ENCODE results near the gene GLP2R. TPM values are rescaled to one million over a fixed set of nuclear protein-coding genes. Genes with fewer than 3 reads are reported as not detected.

Gene GLP2R
- total RNA-seq, 1 donor from 2014 or later: 3.4 TPM

DNA sequence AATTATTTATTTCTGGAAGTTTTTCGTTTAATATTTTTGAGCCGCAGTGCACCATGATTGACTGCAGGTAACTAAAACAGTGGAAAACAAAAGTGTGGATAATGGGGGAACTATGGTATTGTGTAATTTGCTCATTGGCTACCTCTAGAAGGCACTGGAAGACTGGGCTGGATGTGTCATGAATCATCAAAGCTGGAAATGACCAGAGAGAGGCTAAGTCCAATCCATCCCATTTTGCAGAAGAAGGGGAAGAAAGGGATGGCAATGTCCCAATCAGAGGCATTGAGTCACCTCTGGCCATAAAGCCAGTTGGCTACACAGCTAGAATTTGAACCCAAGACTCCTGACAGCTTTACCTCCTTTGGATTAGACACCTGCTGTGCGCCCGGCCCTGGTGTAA is 29.3 kb downstream of the GLP2R start:
- Histone ChIP-seq H3K9me3 (no peaks in the 10 kb centered on the region), H3K36me3 (no peaks in the 10 kb centered on the region), H3K27me3 (ENCODE audit: low read depth) (no peaks in the 10 kb centered on the region), H3K4me3 (no peak overlapping the region), H3K27ac (no peak overlapping the region), H3K4me1 (no peaks in the 10 kb centered on the region)
- DNase-seq (no peak), ATAC-seq (no peak)
- intact Hi-C loops (cut with DNase I): no loop called here
- TF ChIP-seq, protein P1, sequence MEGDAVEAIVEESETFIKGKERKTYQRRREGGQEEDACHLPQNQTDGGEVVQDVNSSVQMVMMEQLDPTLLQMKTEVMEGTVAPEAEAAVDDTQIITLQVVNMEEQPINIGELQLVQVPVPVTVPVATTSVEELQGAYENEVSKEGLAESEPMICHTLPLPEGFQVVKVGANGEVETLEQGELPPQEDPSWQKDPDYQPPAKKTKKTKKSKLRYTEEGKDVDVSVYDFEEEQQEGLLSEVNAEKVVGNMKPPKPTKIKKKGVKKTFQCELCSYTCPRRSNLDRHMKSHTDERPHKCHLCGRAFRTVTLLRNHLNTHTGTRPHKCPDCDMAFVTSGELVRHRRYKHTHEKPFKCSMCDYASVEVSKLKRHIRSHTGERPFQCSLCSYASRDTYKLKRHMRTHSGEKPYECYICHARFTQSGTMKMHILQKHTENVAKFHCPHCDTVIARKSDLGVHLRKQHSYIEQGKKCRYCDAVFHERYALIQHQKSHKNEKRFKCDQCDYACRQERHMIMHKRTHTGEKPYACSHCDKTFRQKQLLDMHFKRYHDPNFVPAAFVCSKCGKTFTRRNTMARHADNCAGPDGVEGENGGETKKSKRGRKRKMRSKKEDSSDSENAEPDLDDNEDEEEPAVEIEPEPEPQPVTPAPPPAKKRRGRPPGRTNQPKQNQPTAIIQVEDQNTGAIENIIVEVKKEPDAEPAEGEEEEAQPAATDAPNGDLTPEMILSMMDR (IDR thresholded peaks at IDR 0.05): no peak

GRCh38 chr17:9859781-9860180 is 34.1 kb downstream of the GLP2R start:
- no peak for DNase-seq

DNA sequence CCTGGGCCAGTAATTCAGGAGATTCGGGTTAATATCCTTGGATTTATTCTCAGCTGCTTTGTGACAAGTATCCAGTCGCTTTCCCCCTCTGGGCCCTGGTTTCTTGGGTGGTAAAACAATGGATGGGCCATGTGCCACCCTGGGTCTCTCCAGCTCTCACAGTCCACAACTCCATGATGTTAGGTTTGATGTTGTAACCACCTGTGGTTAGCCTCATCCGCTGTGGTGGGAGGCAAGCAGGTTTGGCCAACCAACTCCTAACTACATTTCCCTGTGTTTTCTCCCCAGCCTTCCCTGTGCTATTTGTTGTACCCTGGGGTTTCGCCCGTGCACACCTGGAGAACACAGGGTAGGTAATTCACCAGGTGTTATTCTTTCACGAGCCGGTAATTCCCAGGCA is 35.1 kb downstream of the GLP2R start:
- DNase-seq (no peak), ATAC-seq (no peak)
- H3K9me3 ChIP-seq: no peaks in the 10 kb centered on the region
- intact Hi-C loops (cut with DNase I): no loop called here
- H3K4me1 ChIP-seq: no peaks in the 10 kb centered on the region
- TF ChIP-seq, protein P1 (IDR thresholded peaks at IDR 0.05): no peak
- H3K4me3 ChIP-seq: no peak overlapping the region
- no peaks in the 10 kb centered on the region for H3K27me3 ChIP-seq (ENCODE audit: low read depth)
- no peak overlapping the region for H3K27ac ChIP-seq
- no peaks in the 10 kb centered on the region for H3K36me3 ChIP-seq

More at GRCh38 chr17:9859781-9860180, 34.1 kb downstream of the GLP2R start:
- Histone ChIP-seq H3K27ac (no peak overlapping the region), H3K27me3 (ENCODE audit: low read depth) (no peaks in the 10 kb centered on the region), H3K4me3 (no peak overlapping the region), H3K36me3 (no peaks in the 10 kb centered on the region), H3K4me1 (no peaks in the 10 kb centered on the region), H3K9me3 (no peaks in the 10 kb centered on the region)
- ATAC-seq: no peak
- TF ChIP-seq, protein P1 (IDR thresholded peaks at IDR 0.05): no peak
- intact Hi-C loops (cut with DNase I): no loop called here

- TF ChIP-seq, protein P1 (IDR thresholded peaks at IDR 0.05): no peak
- no peak for DNase-seq
- Histone ChIP-seq H3K27ac (no peak overlapping the region), H3K27me3 (ENCODE audit: low read depth) (no peaks in the 10 kb centered on the region), H3K4me3 (no peak overlapping the region), H3K9me3 (no peaks in the 10 kb centered on the region), H3K36me3 (no peaks in the 10 kb centered on the region), H3K4me1 (no peaks in the 10 kb centered on the region)
- intact Hi-C loops (cut with DNase I): no loop called here
- ATAC-seq: no peak
Measured at GRCh38 chr17:9862220-9862619, 36.5 kb downstream of the GLP2R start.

DNA sequence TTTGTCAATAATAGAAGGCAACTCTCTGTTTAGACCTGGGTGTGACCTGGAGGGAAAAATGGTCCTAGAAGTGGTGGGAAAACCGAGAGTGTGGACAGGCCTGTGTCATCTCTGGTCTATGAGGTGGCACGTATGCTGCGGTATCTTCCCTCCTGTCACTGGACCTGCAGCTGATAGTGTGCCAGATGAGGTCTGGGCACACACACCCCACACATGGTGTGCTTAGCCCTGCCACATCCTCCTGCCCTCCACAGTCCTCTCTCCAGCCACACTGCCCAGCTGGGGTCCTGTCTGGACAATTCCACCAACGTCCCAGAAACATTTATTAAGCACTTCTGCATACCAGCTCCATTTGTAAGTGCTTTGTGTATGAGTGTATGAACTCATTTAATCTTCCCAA is 37.2 kb downstream of the GLP2R start:
- Histone ChIP-seq H3K4me3 (no peak overlapping the region), H3K9me3 (no peaks in the 10 kb centered on the region), H3K27me3 (ENCODE audit: low read depth) (no peaks in the 10 kb centered on the region), H3K36me3 (no peaks in the 10 kb centered on the region), H3K27ac (no peak overlapping the region), H3K4me1 (no peaks in the 10 kb centered on the region)
- intact Hi-C loops (cut with DNase I): no loop called here
- ATAC-seq (no peak), DNase-seq (no peak)
- TF ChIP-seq, protein P1 (IDR thresholded peaks at IDR 0.05): no peak

- Histone ChIP-seq H3K4me1 (no peaks in the 10 kb centered on the region), H3K27me3 (ENCODE audit: low read depth) (no peaks in the 10 kb centered on the region), H3K36me3 (no peaks in the 10 kb centered on the region), H3K9me3 (no peaks in the 10 kb centered on the region), H3K4me3 (no peak overlapping the region), H3K27ac (no peak overlapping the region)
- ATAC-seq: no peak
- no peak for DNase-seq
- TF ChIP-seq, protein P1 (IDR thresholded peaks at IDR 0.05): no peak
- intact Hi-C loops (cut with DNase I): no loop called here
Measured at GRCh38 chr17:9865586-9865985, 39.9 kb downstream of the GLP2R start.
